ENCODE data around the gene CFAP410.
"Not testable (repeated sequence)": the region's sequence is repeated elsewhere in the genome, so short reads cannot be mapped to it uniquely, and the experiment has no call there.

CFAP410 gene

GRCh38 chr21:44349416-44349846 lies 10.2 kb upstream of the CFAP410 start:
- peaks cover 28% of the 10 kb centered on the region for H3K27me3 ChIP-seq
- no peaks in the 10 kb centered on the region; the same call in 1 of the 2 replicates for H3K9me3 ChIP-seq
- H3K4me3 ChIP-seq (ENCODE audit: low read depth, low read length): no peak overlapping the region
- no peak for DNase-seq
- no peak for TF ChIP-seq CTCF (IDR thresholded peaks at IDR 0.05; ENCODE audit: low read depth, low read length)
- H3K36me3 ChIP-seq: no peaks in the 10 kb centered on the region
- no peaks in the 10 kb centered on the region for H3K4me1 ChIP-seq

- Histone ChIP-seq H3K4me3 (ENCODE audit: low read depth, low read length) (no peak overlapping the region), H3K36me3 (no peaks in the 10 kb centered on the region), H3K9me3 (no peaks in the 10 kb centered on the region; the same call in 1 of the 2 replicates), H3K27me3 (peaks cover 25% of the 10 kb centered on the region), H3K4me1 (no peaks in the 10 kb centered on the region)
- no peak for TF ChIP-seq CTCF (IDR thresholded peaks at IDR 0.05; ENCODE audit: low read depth, low read length)
- no peak for DNase-seq
These were observed 9.7 kb upstream of the CFAP410 start for GRCh38 chr21:44348861-44349260.

GRCh38 chr21:44347911-44348451 lies 8.8 kb upstream of the CFAP410 start:
- Histone ChIP-seq H3K36me3 (no peaks in the 10 kb centered on the region), H3K4me3 (ENCODE audit: low read depth, low read length) (no peak overlapping the region), H3K27me3 (peaks cover 16% of the 10 kb centered on the region; the same call in 1 of the 2 replicates), H3K4me1 (no peaks in the 10 kb centered on the region), H3K9me3 (no peaks in the 10 kb centered on the region; the same call in 1 of the 2 replicates)
- TF ChIP-seq CTCF (IDR thresholded peaks at IDR 0.05; ENCODE audit: low read depth, low read length): no peak
- no peak for DNase-seq

- H3K4me1 ChIP-seq: no peaks in the 10 kb centered on the region
- H3K4me3 ChIP-seq (ENCODE audit: low read depth, low read length): no peak overlapping the region
- no peaks in the 10 kb centered on the region for H3K27me3 ChIP-seq
- no peak for TF ChIP-seq CTCF (IDR thresholded peaks at IDR 0.05; ENCODE audit: low read depth, low read length)
- no peaks in the 10 kb centered on the region; the same call in 1 of the 2 replicates for H3K9me3 ChIP-seq
- no peaks in the 10 kb centered on the region for H3K36me3 ChIP-seq
- no peak for DNase-seq
These were observed 6.3 kb upstream of the CFAP410 start for GRCh38 chr21:44345495-44345894.

GRCh38 chr21:44344541-44345183 lies 5.5 kb upstream of the CFAP410 start:
- H3K36me3 ChIP-seq: no peaks in the 10 kb centered on the region
- TF ChIP-seq CTCF (IDR thresholded peaks at IDR 0.05; ENCODE audit: low read depth, low read length): no peak
- no peak for DNase-seq
- H3K4me3 ChIP-seq (ENCODE audit: low read depth, low read length): no peak overlapping the region
- H3K9me3 ChIP-seq: no peaks in the 10 kb centered on the region; the same call in 1 of the 2 replicates
- H3K27me3 ChIP-seq: no peaks in the 10 kb centered on the region
- no peaks in the 10 kb centered on the region for H3K4me1 ChIP-seq

- H3K27me3 ChIP-seq; H3K4me3 ChIP-seq (ENCODE audit: low read depth, low read length); H3K36me3 ChIP-seq; DNase-seq; H3K9me3 ChIP-seq; H3K4me1 ChIP-seq: not testable (repeated sequence)
These were observed 3.8 kb upstream of the CFAP410 start for GRCh38 chr21:44342981-44343380.

GRCh38 chr21:44341726-44342458 lies 2.7 kb upstream of the CFAP410 start:
- not testable (repeated sequence) for H3K4me3 ChIP-seq (ENCODE audit: low read depth, low read length); H3K4me1 ChIP-seq; H3K27me3 ChIP-seq; H3K9me3 ChIP-seq; H3K36me3 ChIP-seq; DNase-seq

All from BE2C (cell line).